SK-N-DZ (cell line): Measurements from ENCODE around the gene EPAS1.

Source experiments
- DNase-seq: peaks from one replicate; pipeline ENCODE4 v3.0.0-alpha.2; 2015; ENCODE audit warnings: low spot score

EPAS1 gene

DNA sequence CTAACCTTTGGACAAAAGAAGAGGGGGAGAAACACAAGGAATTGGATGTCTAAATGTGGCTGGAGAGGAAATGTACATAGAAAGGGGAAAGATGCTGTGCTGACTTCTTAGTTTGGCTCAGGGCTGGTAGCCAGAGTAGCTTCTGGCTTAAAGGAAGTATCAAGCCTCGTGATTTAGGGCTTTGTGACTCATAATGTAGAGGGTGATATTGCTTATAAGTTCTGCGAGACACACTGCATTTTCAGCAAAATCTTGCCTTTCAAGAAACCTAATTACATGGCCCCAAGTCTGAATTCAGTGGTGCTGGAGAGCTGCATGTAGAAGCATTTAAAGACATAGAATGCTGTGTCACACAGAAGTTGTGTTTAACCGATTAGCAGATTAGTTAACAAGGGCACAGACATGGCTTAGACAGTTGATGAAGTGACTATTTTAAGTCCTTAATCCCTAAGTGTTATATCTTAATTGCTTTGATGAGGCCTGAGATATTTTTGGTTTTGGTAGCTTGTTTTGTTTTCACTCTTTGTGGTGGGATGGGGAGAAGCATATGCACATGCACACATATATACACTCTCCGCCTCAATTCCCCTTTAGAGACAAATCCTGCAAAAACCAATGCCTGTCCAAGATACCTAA, 66.4 kb downstream of the EPAS1 start:
- no peak for DNase-seq

GRCh38 chr2:46364797-46365457, 67.7 kb downstream of the EPAS1 start:
- peak; percentile 72 for DNase-seq

DNA sequence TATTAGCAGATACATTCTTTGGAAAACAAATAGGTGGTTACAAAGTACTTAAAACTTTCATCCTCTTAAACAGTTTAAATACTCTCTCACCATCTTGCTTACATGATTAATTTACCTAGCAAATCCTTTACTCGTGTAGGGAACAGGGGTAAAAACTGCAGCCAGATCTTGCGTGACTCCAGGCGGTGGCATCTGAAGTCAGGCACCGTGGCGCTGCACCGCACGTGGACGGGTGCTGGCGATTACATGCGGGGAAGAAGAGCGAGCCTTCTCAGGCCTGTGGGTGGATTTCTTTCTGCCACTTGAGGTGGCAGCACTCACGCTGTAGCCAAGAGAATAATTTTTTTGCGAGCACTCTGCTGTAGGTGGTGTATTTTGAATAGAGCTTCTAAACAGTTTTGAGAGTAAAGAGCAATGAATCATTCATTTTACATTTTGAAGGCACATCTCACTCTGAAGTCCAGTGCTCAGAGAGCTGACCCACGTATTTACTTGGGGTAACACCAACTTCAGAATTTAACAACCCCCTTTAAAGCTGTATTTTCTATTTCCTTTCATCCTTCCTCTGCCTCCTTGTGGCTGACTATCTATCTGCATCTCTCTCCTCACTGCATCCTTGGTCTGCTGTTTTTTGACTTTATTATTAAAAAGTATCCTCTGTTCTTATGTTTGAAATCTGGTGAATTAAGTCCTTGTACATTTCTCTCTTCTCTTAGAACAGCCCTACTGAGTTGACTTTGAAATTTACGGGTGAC, 68.9 kb downstream of the EPAS1 start:
- no peak for DNase-seq

- DNase-seq = no peak
Observed at GRCh38 chr2:46366668-46367052, 69.5 kb downstream of the EPAS1 start.

- DNase-seq = no peak
Observed at GRCh38 chr2:46367286-46367685, 70.1 kb downstream of the EPAS1 start.

GRCh38 chr2:46368401-46368800, 71.2 kb downstream of the EPAS1 start:
- no peak for DNase-seq

DNA sequence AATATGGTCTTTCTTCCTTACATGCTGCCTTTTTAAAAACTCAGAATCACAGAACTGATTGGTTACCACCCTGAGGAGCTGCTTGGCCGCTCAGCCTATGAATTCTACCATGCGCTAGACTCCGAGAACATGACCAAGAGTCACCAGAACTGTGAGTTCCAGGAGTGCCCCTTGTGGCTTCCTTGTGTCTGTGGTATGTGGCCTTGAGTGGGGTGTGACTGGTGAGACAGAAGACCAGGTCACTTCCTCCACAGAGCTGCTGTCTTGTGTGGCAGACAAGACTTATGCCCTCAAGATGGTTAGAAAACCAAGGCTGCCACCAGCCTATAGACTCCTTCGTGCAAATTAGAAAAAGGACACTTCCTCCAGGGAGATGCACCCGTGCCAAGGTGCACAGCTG, 72.6 kb downstream of the EPAS1 start:
- no peak for DNase-seq

- no peak for DNase-seq
Observed at GRCh38 chr2:46371854-46372253, 74.6 kb downstream of the EPAS1 start.

GRCh38 chr2:46372475-46372874, 75.3 kb downstream of the EPAS1 start:
- DNase-seq = no peak

GRCh38 chr2:46373238-46373637, 76.0 kb downstream of the EPAS1 start:
- no peak for DNase-seq

- no peak for DNase-seq
Observed at GRCh38 chr2:46375566-46376125, 78.4 kb downstream of the EPAS1 start.

- DNase-seq = no peak
Observed at GRCh38 chr2:46376586-46376985, 79.4 kb downstream of the EPAS1 start.

- no peak for DNase-seq
Observed at GRCh38 chr2:46377101-46377581, 79.9 kb downstream of the EPAS1 start.

GRCh38 chr2:46377666-46378560, 80.7 kb downstream of the EPAS1 start:
- DNase-seq = no peak

DNA sequence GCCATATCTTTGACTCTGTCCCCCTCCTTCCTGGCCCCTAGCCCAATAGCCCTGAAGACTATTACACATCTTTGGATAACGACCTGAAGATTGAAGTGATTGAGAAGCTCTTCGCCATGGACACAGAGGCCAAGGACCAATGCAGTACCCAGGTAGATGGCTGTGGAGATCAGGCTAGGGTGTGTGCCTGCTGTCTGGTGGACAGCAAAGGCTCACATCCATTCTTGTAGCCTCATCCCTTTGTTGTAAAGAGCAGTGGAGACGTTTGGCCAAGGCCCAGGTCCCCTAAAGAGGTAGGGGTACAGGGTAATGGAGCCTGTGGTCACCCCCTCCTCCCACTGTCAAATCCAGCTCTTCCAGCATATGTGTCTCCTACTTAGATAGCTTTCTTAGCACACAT, 81.4 kb downstream of the EPAS1 start:
- DNase-seq = no peak

DNA sequence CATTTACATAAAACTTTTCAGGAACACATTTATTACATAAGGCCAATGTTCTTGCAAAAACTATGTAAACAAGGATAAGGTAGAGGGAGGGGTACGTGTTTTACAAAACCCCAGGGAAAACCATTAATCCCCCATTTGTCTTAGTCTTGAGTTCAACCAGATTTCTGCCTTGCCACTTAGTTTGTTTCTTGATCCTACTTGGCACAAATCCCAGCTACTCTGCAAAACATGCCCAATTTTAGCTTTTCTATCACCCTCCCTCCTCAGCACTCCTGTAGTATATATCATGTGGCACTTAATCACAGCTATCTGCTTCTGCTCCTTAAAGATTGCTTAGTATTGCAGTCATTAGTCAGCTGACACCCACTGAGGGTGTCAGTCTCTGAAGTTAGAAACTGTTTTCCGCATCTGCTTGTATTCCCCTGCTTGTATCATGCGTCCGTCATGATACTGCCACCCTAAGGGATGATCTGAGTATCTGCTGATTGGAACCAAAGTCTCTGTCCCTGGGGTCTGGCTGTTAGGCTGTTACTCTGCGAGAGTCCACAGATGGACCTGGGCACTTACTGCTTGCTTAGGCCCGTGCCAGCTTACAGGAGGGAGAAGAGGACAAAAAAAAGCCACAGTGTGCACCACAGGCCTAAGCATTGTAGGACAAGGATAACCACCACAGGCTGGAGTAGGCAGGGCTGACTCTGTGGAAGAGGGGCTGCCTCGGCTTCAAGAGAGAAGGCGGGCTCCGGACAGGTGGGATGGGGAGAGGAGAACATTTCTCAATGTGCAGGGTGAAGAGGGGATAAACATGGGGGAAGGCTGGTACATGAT, 82.2 kb downstream of the EPAS1 start:
- no peak for DNase-seq

- no peak for DNase-seq
Observed at GRCh38 chr2:46380038-46380940, 83.1 kb downstream of the EPAS1 start.

DNA sequence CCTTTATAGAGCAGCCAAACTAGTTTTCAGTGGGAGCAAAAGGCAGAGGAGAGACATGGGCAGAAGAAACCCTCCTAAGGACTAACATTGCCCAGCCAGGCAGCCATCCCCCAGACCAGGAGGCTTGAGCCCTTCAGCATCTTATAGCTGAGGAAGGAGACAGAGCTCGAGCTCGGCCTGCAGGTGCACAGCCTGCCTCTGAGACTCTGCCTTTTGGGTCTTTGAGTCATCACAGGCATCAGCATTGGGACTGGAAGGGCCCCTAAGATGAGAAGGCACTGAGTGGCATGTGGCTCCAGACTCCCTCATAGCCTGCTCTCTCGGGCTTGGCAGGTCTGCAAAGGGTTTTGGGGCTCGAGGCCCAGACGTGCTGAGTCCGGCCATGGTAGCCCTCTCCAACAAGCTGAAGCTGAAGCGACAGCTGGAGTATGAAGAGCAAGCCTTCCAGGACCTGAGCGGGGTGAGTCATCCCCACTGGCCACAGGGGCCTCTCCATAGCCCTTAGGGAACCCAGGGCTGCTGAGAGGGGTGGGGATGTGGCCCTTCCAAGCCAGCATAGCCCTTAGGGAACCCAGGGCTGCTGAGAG, 84.1 kb downstream of the EPAS1 start:
- DNase-seq = no peak

DNA sequence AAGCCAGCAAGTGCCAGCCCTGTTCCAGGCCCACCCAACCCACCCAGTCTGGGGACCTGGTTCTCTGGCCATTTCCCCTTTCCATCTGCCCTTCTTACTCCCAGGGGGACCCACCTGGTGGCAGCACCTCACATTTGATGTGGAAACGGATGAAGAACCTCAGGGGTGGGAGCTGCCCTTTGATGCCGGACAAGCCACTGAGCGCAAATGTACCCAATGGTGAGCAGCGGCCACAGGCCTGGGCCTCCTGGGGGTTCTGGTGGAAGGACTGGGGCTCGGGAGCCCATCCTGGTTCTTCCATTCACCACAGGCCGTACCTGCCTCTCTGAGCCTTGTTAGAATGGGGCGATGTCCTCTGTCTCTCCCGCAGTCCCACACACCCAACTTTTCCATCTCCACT, 84.7 kb downstream of the EPAS1 start:
- no peak for DNase-seq
